ENCODE results near the gene RNF223.
"Not testable (repeated sequence)": the region's sequence is repeated elsewhere in the genome, so short reads cannot be mapped to it uniquely, and the experiment has no call there.

RNF223 gene

DNA sequence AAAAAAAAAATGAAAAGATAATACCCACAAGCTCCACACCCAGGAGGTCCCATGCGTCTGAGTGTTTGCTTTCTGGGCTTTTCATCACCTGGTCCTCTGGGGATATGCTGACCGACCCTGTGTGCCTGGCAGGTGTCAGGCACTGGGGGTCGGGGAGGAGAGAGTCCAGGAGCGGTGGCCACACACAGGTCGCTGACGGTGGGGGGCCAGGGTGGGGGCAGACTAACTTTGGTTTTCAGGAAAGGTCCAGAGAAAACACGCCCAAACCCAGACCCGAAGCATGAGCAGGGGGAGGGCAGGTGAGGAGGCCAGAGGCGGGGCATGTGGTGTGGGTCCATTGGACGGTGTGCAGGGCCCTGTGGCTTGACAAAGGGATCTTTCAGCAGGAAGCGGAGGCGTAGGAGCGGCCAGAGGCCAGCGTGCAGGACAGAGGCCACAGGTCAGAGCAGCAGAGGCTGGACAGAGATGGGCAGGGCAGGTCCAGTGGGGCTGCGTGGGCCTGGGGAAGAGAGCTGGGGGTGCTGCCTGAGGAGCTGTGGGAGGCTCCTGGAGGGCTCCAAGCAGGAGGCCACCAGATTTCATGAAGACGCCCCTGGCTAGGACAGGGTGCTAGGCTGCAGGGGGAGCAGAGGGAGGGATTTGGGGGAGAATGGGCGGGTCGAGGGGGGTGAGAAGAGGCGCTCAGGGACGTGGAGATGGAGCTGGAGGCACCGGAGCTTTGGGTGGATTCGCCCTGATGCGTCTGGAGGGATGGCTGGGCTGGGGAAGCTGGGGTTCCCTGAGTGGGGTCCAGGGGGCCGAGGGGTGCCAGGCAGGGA, 15.8 kb downstream of the RNF223 start:
- DNase-seq, result no peak

DNA sequence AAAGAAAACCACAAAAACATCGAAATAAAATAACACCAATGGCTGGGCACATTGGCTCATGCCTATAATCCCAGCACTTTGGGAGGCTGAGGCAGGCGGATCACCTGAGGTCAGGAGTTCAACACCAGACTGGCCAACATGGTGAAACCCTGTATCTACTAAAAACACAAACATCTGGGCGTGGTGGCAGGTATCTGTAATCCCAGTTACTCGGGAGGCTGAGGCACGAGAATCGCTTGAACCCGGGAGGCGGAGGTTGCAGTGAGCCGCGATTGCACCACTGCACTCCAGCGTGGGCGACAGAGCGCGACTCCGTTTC, 16.4 kb downstream of the RNF223 start:
- DNase-seq, result not testable (repeated sequence)

DNA sequence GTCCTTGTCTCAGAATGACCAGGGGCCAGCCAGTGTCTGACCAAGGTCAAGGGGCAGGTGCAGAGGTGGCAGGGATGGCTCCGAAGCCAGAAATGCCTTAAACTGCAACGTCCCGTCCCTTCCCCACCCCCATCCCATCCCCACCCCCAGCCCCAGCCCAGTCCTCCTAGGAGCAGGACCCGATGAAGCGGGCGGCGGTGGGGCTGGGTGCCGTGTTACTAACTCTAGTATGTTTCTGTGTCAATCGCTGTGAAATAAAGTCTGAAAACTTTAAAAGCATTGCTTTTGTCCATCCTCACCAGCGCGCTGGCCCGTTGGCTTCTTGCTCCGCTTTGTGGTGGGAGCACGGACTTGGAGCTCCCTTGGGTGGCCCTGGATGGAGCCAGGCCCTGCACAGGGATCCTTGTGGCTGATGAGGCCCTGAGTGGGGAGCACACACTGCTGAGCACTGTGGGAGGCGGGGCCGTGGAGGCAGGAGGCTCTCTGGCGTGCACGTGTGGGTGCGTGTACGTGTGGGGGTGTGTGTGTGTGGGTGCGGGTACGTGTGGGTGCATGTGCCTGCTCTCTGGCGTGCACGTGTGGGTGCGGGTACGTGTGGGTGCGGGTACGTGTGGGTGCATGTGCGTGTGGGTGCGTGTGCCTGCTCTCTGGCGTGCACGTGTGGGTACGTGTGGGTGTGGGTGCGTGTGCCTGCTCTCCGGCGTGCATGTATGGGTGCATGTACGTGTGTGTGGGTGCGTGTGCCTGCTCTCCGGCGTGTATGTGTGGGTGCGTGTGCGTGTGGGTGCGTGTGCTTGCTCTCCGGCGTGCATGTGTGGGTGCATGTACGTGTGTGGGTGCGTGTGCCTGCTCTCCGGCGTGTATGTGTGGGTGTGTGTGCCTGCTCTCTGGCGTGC, 18.0 kb downstream of the RNF223 start:
- DNase-seq, result no peak

DNA sequence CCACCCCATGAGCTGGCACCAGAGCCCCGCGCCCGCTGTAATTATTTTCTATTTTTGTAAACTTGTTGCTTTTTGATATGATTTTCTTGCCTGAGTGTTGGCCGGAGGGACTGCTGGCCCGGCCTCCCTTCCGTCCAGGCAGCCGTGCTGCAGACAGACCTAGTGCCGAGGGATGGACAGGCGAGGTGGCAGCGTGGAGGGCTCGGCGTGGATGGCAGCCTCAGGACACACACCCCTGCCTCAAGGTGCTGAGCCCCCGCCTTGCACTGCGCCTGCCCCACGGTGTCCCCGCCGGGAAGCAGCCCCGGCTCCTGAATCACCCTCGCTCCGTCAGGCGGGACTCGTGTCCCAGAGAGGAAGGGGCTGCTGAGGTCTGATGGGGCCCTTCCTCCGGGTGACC, 19.1 kb downstream of the RNF223 start:
- no peak for DNase-seq

DNA sequence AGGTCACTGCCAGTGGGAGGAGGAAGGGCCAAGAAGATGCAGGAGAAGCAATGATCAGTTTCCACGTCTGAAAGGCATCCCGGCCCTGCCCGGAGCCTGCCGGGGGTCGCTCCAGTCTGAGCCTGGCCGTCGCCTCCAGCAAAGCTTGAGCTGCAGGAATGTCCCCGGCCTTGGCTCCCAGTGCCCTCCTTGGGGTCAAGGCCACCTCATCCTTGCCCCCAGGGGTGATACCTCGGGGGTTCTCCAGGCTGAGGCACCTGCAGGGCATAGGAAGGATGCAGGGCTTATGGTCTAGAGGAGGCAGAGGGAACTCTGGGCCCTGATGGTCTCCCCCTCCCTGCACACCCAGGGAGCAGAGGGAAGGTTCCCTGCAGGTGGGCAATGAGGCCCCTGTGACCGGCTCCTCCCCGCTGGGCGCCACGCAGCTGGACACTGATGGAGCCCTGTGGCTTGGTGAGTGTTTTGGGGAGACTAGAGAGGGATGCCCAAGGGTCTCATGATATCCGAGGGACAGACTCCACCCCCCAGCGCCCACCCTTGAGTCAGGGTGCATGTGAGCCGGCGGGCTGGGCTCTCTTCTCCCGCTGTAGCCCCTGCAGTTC, 19.9 kb downstream of the RNF223 start:
- DNase-seq, result no peak

DNA sequence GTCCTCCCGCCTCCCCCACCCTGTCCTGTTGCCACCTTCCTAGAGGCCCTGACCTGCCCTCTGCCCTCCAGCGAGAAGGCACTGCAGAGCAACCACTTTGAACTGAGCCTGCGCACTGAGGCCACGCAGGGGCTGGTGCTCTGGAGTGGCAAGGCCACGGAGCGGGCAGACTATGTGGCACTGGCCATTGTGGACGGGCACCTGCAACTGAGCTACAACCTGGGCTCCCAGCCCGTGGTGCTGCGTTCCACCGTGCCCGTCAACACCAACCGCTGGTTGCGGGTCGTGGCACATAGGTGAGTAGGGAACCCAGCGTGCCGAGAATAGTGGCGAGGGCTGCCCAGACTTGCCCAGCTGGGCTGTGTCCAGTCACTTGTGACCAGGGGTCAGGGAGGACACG, 20.4 kb downstream of the RNF223 start:
- no peak for DNase-seq

DNA sequence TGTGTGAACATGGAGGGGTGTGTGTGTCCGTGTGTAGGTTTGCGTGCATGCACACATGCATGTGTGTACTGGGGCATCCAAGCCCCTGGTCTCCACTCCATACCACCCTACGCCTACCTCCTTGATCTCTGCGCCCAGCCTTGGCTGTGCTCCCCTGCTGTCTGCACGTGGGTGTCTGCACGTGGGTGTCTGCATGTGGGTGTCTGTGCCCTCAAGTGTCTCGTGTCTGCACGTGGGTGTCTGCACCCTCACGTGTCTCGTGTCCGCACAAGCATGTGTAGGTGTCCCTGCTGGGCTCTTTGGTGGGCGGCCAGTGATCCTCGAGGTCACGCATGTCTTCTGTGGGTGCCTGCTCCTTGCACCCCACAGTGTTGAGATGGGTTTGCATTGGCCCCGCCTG, 21.1 kb downstream of the RNF223 start:
- DNase-seq, result no peak

DNA sequence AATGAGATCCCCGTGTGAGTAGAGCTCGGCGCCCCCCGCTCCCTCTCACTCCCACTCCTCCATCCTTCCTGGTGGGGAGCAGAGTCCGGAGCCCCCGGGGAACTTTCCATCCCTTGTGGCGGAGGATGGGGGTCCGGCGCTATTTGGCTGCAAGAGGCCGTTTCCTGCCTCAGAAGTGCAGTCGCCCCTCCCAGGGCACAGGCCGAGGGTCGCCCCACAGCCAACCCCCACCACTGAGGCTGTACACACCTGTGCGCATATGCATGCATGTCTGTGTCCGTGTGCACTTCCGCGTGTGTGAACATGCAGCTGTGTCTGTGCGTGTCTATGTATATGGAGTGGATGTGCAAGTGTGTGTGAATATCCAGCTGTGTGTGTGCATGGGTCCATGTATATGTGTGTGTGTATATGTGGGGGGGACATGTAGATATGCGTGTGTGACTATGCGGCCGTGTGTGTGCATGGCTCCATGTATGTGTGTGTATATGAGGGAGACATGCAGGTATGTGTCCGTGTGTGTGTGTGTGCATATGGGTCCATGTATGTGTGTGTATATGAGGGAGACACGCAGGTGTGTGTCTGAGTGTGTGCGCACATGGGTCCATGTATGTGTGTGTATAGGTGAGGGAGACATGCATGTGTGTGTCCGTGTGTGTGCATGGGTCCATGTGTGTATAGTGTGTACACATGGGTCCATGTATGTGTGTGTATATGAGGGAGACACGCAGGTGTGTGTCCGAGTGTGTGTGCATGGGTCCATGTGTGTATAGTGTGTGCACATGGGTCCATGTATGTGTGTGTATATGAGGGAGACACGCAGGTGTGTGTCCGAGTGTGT, 21.9 kb downstream of the RNF223 start:
- DNase-seq, result no peak

DNA sequence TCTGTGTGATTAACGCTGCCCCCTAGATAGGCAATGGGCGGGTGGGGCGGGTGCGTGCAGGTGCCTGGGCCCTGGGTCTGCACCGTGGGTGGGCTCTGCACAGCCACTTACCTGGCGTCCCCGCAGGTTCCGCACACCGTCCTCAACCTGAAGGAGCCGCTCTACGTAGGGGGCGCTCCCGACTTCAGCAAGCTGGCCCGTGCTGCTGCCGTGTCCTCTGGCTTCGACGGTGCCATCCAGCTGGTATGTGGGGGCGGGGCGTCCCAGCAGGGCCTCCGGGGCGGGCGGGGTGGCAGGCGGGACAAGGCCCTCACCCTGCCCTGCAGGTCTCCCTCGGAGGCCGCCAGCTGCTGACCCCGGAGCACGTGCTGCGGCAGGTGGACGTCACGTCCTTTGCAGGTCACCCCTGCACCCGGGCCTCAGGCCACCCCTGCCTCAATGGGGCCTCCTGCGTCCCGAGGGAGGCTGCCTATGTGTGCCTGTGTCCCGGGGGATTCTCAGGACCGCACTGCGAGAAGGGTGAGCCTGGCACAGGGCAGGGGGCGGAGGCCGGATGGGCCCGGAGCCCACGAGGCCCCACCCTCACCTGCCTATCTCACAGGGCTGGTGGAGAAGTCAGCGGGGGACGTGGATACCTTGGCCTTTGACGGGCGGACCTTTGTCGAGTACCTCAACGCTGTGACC, 22.8 kb downstream of the RNF223 start:
- no peak for DNase-seq

DNA sequence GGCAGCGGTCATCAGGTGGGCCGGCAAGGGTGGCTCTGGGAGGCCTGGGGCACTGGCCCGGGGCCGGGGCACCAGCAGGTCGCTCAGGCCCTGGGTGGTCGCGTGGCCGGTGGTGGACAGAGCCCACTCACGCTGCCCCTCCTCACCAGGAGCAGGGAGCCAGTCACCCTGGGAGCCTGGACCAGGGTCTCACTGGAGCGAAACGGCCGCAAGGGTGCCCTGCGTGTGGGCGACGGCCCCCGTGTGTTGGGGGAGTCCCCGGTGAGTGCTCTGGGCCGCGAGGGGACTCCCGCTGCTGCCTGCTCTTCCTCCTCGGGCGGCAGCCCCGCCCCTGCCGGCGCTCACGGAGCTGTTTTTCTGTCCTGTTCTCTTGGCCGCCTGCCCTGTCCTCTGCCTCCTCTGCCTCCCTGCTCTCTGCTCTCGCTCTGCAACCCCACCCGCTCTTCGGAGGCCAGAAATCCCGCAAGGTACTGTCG, 23.5 kb downstream of the RNF223 start:
- DNase-seq, result no peak

DNA sequence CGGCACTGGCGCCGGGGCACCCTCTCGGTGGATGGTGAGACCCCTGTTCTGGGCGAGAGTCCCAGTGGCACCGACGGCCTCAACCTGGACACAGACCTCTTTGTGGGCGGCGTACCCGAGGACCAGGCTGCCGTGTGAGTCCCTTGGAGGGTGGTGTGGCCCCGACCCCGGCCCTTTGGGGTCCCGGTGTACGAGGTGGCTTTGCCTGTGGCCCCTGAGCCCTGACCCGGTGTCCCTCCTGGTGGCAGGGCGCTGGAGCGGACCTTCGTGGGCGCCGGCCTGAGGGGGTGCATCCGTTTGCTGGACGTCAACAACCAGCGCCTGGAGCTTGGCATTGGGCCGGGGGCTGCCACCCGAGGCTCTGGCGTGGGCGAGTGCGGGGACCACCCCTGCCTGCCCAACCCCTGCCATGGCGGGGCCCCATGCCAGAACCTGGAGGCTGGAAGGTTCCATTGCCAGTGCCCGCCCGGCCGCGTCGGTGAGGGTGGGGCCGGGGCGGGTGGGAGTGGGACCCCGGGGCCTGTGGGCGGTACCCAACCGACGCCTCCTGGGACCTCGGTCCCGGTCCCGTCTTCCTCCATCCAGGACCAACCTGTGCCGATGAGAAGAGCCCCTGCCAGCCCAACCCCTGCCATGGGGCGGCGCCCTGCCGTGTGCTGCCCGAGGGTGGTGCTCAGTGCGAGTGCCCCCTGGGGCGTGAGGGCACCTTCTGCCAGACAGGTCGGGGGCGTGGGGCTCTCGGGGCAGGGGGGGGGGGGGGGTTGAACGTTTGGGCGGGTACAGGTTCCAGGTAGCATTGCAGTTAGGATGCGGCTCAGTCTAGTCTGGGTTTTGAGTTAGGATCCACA, 24.6 kb downstream of the RNF223 start:
- no peak for DNase-seq

DNA sequence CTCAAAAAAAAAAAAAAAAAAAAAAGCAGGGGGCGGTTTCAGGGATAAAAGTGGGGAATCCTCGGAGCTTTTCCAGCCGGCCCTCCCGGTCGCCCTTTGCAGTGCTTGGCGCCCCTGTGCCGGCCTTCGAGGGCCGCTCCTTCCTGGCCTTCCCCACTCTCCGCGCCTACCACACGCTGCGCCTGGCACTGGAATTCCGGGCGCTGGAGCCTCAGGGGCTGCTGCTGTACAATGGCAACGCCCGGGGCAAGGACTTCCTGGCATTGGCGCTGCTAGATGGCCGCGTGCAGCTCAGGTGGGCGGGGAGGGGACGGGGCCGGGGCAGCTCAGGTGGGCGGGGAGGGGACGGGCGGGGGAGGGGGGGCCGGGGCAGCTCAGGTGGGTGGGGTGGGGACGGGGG, 25.3 kb downstream of the RNF223 start:
- no peak for DNase-seq

DNA sequence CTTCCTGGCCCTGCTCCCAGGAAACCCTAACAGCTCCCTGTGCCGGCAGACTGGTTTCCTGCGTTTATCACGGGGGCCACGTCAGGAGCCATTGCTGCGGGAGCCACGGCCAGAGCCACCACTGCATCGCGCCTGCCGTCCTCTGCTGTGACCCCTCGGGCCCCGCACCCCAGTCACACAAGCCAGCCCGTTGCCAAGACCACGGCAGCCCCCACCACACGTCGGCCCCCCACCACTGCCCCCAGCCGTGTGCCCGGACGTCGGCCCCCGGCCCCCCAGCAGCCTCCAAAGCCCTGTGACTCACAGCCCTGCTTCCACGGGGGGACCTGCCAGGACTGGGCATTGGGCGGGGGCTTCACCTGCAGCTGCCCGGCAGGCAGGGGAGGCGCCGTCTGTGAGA, 26.1 kb downstream of the RNF223 start:
- DNase-seq, result no peak

DNA sequence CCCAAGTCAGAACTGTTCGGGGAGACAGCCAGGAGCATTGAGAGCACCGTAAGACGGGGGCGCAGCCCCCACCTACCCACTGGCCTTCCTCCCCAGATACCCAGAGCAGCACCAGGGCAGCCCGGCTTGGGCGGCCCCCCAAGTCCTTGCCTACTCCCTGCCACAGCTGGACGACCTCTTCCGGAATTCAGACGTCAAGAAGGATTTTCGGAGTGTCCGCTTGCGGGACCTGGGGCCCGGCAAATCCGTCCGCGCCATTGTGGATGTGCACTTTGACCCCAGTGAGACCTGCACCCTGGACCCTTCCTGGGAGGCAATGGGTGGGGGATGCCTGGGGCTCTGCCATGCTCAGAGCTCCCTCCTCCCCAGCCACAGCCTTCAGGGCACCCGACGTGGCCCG, 26.7 kb downstream of the RNF223 start:
- no peak for DNase-seq

DNA sequence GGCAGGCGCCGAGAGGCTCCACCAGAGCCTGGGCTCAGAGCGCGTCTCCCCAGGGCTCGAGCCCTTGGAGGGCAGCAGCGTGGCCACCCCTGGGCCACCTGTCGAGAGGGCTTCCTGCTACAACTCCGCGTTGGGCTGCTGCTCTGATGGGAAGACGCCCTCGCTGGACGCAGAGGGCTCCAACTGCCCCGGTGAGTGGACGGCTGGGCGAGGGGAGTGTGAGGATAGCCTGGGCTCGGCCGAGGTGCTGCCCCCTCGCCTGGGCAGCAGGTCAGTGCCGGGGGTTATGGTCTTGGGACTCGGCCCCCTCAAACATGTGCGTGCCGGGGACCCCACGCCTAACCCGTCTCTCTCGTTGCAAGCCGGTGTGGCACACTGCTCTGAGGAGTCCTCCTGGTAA, 27.3 kb downstream of the RNF223 start:
- DNase-seq, result no peak

DNA sequence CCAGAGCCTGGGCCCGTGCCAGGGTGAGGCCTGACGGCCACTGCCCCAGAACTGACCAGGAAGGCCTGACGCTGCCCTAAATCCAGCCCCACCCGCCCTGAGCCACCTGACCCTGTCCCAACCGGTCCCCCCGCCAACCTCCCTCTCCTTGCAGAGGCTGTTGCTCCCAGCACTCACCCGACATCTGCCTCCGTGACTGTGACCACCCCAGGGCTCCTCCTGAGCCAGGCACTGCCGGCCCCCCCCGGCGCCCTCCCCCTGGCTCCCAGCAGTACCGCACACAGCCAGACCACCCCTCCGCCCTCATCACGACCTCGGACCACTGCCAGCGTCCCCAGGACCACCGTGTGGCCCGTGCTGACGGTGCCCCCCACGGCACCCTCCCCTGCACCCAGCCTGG, 27.9 kb downstream of the RNF223 start:
- DNase-seq, result no peak

DNA sequence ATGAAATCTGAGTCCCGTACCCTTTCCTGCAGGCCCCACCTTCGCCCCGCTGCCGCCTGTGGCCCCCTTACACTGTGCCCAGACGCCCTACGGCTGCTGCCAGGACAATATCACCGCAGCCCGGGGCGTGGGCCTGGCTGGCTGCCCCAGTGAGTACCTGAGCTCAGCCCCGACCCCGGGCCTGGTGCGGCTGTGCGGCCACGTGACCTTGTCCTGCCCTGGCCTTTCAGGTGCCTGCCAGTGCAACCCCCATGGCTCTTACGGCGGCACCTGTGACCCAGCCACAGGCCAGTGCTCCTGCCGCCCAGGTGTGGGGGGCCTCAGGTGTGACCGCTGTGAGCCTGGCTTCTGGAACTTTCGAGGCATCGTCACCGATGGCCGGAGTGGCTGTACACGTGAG, 29.0 kb downstream of the RNF223 start:
- DNase-seq, result no peak

DNA sequence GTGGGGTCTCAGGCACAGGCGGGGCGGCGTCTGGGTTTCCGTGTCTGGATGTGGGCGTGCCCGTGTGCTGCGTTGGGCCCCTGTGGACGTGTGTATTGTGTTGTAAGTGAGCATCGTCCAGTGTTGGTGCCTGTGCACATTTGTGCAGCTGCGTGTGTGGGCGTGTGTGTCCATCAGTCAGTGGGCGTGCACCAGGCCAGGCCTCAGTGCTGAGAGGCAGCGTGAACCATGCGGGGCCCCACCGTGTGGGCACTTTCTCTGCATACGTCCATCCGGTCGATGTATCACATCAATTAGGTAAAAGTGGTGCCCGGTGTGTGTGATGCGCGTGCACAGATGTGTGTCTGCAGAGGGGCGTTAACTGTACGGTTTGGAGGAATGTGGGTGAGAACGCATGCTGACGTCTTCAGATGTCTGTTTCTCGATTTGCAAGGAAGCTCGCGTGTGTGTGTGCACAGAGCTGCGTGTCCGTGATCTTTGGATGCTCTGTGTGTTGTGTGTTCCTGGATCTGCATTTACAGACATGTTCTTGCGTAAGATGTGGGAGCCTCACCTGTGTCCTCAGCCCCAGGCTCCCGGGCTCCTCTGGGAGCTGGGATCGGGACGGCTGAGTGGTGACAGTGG, 29.5 kb downstream of the RNF223 start:
- no peak for DNase-seq

DNA sequence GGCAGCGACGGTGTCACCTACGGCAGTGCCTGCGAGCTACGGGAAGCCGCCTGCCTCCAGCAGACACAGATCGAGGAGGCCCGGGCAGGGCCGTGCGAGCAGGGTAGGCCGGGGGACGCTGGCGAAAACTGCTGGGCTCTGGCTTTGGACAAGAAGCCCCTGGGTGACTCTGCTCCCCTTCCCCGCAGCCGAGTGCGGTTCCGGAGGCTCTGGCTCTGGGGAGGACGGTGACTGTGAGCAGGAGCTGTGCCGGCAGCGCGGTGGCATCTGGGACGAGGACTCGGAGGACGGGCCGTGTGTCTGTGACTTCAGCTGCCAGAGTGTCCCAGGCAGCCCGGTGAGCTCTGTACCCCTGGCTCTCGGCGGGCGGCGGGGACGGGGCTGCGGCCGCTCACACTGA, 30.2 kb downstream of the RNF223 start:
- no peak for DNase-seq

DNA sequence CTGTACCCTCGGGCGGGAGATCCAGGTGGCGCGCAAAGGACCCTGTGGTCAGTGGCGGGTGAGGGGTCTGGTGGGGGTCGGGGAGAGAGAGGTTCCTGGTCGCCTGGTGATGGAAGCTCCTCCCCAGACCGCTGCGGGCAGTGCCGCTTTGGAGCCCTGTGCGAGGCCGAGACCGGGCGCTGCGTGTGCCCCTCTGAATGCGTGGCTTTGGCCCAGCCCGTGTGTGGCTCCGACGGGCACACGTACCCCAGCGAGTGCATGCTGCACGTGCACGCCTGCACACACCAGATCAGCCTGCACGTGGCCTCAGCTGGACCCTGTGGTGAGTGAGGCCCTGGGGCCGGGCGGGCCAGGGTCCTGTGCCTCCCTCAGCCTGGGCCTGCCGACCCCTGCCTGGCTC, 30.7 kb downstream of the RNF223 start:
- no peak for DNase-seq

DNA sequence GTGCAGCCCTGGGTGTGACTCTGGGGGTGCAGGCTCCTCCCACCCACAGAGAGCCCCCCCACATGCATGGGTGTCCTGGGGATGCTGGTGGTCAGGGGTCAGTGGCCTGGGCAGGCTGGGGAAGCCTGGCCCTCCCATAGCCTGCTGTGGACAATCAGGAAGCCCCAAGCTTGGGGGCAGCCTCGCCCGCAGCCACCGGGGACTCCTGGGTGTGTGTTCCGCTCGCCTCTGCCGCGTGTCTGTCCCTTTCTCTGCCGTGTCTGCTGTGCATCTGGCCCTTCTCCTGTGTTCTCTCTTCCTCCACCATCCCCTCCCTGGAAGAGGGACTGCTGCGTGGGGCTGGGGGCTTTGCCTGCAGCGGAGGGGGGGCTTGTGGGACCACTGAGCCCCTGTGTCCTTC, 31.3 kb downstream of the RNF223 start:
- no peak for DNase-seq
